Natural killer cell treated with Interleukin-12 subunit alpha and Interleukin-12 subunit beta and Interleukin-15 and Interleukin-18, amount 100 ng/mL, for 72 hours (primary cell): ENCODE results near the gene ZNF283. TPM values are rescaled to one million over a fixed set of nuclear protein-coding genes. Genes with fewer than 3 reads are reported as not detected.
"Not testable (repeated sequence)": the region's sequence is repeated elsewhere in the genome, so short reads cannot be mapped to it uniquely, and the experiment has no call there.

ENCODE experiments used
- ATAC-seq, 2 donors: fragments of 150-1000 bp; cut with Tn5 transposase in 1 of 2; sonication (Bioruptor Pico), chemical (Tn5 transposase) in 1 of 2; 2 replicates each; pipeline ENCODE4 v1.10.0; 2021
- DNase-seq: peaks from one replicate; pipeline ENCODE4 v3.0.0; 2022; ENCODE audit warnings: low spot score
- H3K27ac Mint-ChIP-seq, 2 donors: 1 replicate in 1 of 2; 2 replicates in 1 of 2; pipeline ENCODE4 v1.8.0; 2022; ENCODE audit warnings: mixed read lengths in 2 of 2, mild to moderate bottlenecking in 1 of 2, moderate library complexity in 1 of 2
- H3K27me3 Mint-ChIP-seq, 2 donors: 1 replicate in 1 of 2; 2 replicates in 1 of 2; pipeline ENCODE4 v1.8.0; 2022; ENCODE audit warnings: mixed read lengths in 2 of 2
- H3K36me3 Mint-ChIP-seq: one replicate; pipeline ENCODE4 v1.8.0; 2022; ENCODE audit warnings: mixed read lengths
- H3K4me1 Mint-ChIP-seq, 2 donors: 1 replicate in 1 of 2; 2 replicates in 1 of 2; pipeline ENCODE4 v1.8.0; 2022; ENCODE audit warnings: low read depth in 2 of 2, mixed read lengths in 2 of 2, mild to moderate bottlenecking in 1 of 2
- H3K4me3 Mint-ChIP-seq: one replicate; pipeline ENCODE4 v1.8.0; 2022; ENCODE audit warnings: mixed read lengths
- H3K9me3 Mint-ChIP-seq: 2 replicates; pipeline ENCODE4 v1.8.0; 2022; ENCODE audit warnings: mixed read lengths
- total RNA-seq, 2 donors: library from RNA; stranded (reverse); gene quantifications; one replicate each; pipeline ENCODE4 v1.2.3, GENCODE V29; 2022

Gene ZNF283
- total RNA-seq, 2 donors from 2014 or later, result 7.2 to 8.3 TPM

DNA sequence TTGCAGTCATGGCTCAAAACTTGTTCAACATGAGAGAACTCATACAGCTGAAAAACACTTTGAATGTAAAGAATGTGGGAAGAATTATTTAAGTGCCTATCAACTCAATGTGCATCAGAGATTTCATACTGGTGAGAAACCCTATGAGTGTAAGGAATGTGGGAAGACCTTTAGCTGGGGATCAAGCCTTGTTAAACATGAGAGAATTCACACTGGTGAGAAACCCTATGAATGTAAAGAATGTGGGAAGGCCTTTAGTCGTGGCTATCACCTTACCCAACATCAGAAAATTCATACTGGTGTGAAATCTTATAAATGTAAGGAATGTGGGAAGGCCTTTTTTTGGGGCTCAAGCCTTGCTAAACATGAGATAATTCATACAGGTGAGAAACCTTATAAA lies 20.1 kb downstream of the ZNF283 start:
- peaks cover 20% of the 10 kb centered on the region for H3K9me3 Mint-ChIP-seq
- DNase-seq (no peak), ATAC-seq (no peak)
- no peak overlapping the region for H3K4me3 Mint-ChIP-seq
- H3K27me3 Mint-ChIP-seq, result no peaks in the 10 kb centered on the region
- H3K27ac Mint-ChIP-seq, result no peak overlapping the region
- peaks cover 51% of the 10 kb centered on the region for H3K36me3 Mint-ChIP-seq
- H3K4me1 Mint-ChIP-seq, result no peaks in the 10 kb centered on the region

DNA sequence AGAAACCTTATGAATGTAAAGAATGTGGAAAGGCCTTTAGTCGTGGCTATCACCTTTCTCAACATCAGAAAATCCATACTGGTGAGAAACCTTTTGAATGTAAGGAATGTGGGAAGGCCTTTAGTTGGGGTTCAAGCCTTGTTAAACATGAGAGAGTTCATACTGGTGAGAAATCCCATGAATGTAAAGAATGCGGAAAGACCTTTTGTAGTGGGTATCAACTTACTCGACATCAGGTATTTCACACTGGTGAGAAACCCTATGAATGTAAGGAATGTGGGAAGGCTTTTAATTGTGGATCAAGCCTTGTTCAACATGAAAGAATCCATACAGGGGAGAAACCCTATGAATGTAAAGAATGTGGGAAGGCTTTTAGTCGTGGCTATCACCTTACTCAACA lies 20.8 kb downstream of the ZNF283 start:
- peaks cover 21% of the 10 kb centered on the region for H3K9me3 Mint-ChIP-seq
- H3K36me3 Mint-ChIP-seq, result peaks cover 54% of the 10 kb centered on the region
- no peaks in the 10 kb centered on the region for H3K4me1 Mint-ChIP-seq
- DNase-seq (no peak), ATAC-seq (no peak)
- no peak overlapping the region for H3K27ac Mint-ChIP-seq
- no peak overlapping the region for H3K4me3 Mint-ChIP-seq
- H3K27me3 Mint-ChIP-seq, result no peaks in the 10 kb centered on the region

DNA sequence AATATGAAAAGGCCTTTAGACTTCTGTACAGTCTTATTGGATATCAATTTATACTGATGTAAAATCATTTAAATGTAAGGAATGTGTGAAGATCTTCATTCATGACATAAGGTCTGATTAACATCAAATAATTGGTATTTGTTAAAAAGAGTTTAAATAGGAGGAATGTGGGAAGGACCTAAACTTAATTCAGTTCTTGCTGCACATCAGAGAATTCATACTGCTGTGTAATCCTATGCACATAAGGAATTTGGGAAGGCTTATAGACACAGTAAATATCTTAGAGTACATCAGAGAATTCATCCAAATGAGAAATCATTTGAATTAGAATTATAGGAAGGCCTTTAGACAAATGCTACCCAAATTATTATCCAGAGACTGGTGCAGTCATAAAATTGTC lies 21.7 kb downstream of the ZNF283 start:
- no peak overlapping the region for H3K4me3 Mint-ChIP-seq
- peaks cover 21% of the 10 kb centered on the region for H3K9me3 Mint-ChIP-seq
- ATAC-seq (no peak), DNase-seq (no peak)
- H3K4me1 Mint-ChIP-seq, result no peaks in the 10 kb centered on the region
- H3K36me3 Mint-ChIP-seq, result peaks cover 54% of the 10 kb centered on the region
- H3K27me3 Mint-ChIP-seq, result no peaks in the 10 kb centered on the region
- H3K27ac Mint-ChIP-seq, result no peak overlapping the region

DNA sequence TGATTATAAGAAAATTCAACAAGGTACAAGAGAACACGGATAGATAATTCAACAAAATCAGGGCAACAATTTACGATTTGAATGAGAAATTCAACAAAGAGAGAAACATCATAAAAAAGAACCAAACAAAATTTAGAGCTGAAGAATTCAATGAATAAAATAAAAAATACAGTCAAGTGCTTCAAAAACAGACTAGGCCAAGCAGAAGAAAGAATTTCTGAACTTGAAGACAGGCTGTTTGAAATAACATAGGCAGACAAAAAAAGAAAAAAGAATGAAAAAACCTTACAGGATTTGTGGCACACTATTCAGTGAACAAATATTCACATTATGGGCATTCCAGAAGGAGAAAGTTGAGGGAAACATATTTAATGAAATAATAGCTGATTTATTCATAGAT lies 31.1 kb downstream of the ZNF283 start:
- DNase-seq, result no peak
- Mint-ChIP-seq H3K27ac (no peak overlapping the region), H3K4me3 (no peak overlapping the region), H3K36me3 (peaks cover 56% of the 10 kb centered on the region), H3K27me3 (no peaks in the 10 kb centered on the region), H3K4me1 (no peaks in the 10 kb centered on the region), H3K9me3 (peaks cover 25% of the 10 kb centered on the region)
- no peak for ATAC-seq

DNA sequence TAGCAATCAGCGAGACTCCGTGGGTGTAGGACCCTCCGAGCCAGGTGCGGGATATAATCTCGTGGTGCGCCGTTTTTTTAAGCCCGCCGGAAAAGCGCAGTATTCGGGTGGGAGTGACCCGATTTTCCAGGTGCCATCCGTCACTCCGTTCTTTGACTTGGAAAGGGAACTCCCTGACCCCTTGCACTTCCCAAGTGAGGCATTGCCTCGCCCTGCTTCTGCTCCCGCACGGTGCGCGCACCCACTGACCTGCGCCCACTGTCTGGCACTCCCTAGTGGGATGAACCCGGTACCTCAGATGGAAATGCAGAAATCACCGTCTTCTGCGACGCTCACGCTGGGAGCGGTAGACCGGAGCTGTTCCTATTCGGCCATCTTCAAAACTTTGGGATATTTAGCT lies 39.8 kb downstream of the ZNF283 start:
- H3K36me3 Mint-ChIP-seq, result peaks cover 18% of the 10 kb centered on the region
- not testable (repeated sequence) for H3K27me3 Mint-ChIP-seq, H3K4me1 Mint-ChIP-seq, DNase-seq, H3K9me3 Mint-ChIP-seq, H3K4me3 Mint-ChIP-seq, H3K27ac Mint-ChIP-seq, ATAC-seq

DNA sequence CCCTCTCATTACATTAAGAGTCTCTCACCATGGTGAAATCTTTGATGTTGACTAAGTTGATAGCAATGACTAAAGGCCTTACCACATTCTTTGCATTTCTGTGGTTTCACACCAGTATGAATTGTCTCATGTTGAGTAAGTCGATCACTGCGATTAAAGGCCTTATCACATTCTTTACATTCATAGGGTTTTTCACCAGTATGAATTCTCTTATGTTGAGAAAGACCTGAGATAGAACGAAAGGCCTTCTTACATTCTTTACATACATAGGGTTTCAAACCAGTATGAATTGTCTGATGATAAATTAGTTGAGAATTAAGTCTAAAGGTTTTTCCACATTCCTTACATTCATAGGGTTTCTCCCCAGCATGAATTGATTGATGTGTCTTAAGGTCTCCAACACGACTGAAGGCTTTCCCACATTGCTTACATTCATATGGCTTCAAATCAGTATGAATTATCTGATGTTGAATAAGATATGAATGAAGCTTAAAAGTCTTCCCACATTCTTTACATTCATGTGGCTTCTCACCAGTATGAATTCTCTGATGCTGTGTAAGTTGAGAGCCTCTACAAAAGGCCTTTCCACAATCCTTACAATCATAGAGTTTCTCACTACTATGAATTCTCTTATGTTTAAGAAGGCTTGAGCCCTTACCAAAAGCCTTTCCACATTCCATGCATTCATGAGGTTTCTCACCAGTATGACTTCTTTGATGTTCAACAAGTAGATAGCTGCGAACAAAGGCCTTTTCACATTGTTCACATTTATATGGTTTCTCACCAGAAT lies 45.6 kb downstream of the ZNF283 start:
- Mint-ChIP-seq H3K27ac (no peak overlapping the region), H3K36me3 (peaks cover 39% of the 10 kb centered on the region), H3K4me3 (no peak overlapping the region), H3K27me3 (no peaks in the 10 kb centered on the region), H3K9me3 (peaks cover 26% of the 10 kb centered on the region), H3K4me1 (no peaks in the 10 kb centered on the region)
- DNase-seq (no peak), ATAC-seq (no peak)

DNA sequence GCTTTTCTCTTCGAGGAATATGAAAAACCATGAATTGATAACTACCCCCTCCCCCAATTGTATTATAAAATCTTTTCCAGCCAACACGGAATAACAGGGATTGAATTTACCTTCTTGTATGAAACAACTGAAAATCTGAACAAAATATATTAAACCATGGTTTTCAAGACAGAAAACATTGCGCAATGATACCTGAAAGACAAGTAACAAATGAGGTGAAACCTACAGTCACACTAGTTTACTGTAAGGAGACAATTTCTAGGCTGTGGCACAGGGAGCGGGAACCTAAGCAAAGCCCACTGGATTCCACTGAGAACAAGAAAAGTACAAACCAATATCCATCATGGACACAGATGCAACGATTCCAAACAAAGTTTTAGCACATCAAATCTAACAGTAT lies 53.4 kb downstream of the ZNF283 start:
- no peak for ATAC-seq
- no peak for DNase-seq
- H3K27me3 Mint-ChIP-seq, result no peaks in the 10 kb centered on the region
- H3K36me3 Mint-ChIP-seq, result peaks cover 58% of the 10 kb centered on the region
- H3K4me3 Mint-ChIP-seq, result no peak overlapping the region
- peaks cover 37% of the 10 kb centered on the region for H3K9me3 Mint-ChIP-seq
- no peak overlapping the region for H3K27ac Mint-ChIP-seq
- no peaks in the 10 kb centered on the region for H3K4me1 Mint-ChIP-seq

DNA sequence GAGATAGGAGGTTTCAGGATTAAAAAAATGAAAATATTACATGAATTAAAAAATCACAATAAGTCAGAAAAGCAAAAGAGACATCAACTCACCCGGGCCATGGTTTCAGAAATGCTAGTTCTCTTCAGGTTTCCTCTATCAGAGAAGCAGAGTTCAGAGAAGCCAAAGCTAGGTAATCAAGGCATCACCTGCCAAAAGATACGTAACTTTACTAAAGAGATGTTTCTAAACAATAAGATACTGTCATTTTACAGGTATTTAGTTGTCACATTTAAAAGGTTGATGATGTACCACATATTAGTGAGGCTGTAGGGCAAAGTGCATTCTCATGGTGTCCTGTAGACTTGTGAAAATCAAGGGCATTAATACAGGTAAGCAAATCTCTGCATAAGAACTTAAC lies 56.7 kb downstream of the ZNF283 start, which contains the start of gene ZNF404:
ZNF404 (minus strand) TSS at position 101 of the 400 bp plus-strand sequence.
- no peak within 1 kb of the TSS for H3K4me3 Mint-ChIP-seq
- peaks cover 52% of the 10 kb centered on the region for H3K36me3 Mint-ChIP-seq
- H3K27me3 Mint-ChIP-seq, result no peaks in the 10 kb centered on the region
- H3K27ac Mint-ChIP-seq, result no peak within 1 kb of the TSS
- ATAC-seq, result no peak
- peaks cover 36% of the 10 kb centered on the region for H3K9me3 Mint-ChIP-seq
- no peaks in the 10 kb centered on the region for H3K4me1 Mint-ChIP-seq
- no peak for DNase-seq

DNA sequence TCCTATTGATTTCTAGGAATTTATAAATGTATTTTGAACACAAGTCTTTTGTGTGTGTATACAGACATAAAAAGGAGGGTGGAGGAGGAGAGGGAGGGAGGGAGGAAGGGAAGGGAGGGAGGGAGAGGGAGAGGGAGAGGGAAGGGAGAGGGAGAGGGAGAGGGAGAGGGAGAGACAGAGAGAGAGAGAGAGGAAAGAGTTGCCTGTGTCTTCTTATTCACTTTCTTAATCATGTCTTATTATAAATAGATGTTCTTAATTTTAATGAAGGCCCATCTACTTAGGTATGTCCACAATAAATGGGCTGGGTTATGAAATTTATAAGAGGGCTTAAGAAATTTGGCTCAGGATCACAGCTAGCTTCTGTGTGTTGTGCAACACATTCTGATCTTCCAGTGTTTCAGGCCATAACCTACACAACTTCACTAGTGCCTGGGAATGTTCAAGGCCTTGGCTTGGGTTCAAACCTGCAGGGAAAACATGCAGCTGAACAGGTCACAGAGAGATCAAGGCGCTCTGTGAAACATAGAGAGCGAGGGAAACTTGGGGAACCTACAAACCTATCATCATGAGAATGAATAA lies 68.7 kb downstream of the ZNF283 start:
- H3K36me3 Mint-ChIP-seq, result peaks cover 44% of the 10 kb centered on the region
- no peaks in the 10 kb centered on the region for H3K27me3 Mint-ChIP-seq
- ATAC-seq (no peak), DNase-seq (no peak)
- H3K4me3 Mint-ChIP-seq, result no peak overlapping the region
- no peak overlapping the region for H3K27ac Mint-ChIP-seq
- H3K9me3 Mint-ChIP-seq, result peaks cover 17% of the 10 kb centered on the region
- no peaks in the 10 kb centered on the region for H3K4me1 Mint-ChIP-seq

Other genes with a start within 250 kb of the ZNF283 start
- gene IRGQ, start 231.2 kb upstream of the ZNF283 start, total RNA-seq, result 10 to 100 TPM; 36.8 to 42.6 TPM
- 10 to 100 TPM; 19.5 to 22.3 TPM for gene ZNF576, start 230.7 kb upstream of the ZNF283 start, total RNA-seq
- gene SRRM5, start 215.2 kb upstream of the ZNF283 start, total RNA-seq, result 1 to 10 TPM; 1.1 to 1.8 TPM
- gene ZNF428, start 207.7 kb upstream of the ZNF283 start, total RNA-seq, result 10 to 100 TPM; 24.9 to 25.3 TPM
- under 1 TPM; 0.59 TPM for gene CADM4, start 187.5 kb upstream of the ZNF283 start, total RNA-seq
- 100 to 1,000 TPM in 1 of 2 donors, 10 to 100 TPM in 1; 83.6 to 172 TPM for gene PLAUR, start 157.2 kb upstream of the ZNF283 start, total RNA-seq
- gene IRGC, start 111.2 kb upstream of the ZNF283 start, total RNA-seq, result not detected
- 100 to 1,000 TPM in 1 of 2 donors, 10 to 100 TPM in 1; 89.4 to 103 TPM for gene SMG9, start 72.4 kb upstream of the ZNF283 start, total RNA-seq
- gene KCNN4, start 46.3 kb upstream of the ZNF283 start, total RNA-seq, result 100 to 1,000 TPM in 1 of 2 donors, 10 to 100 TPM in 1; 99.4 to 107 TPM
- gene LYPD5, start 24.9 kb upstream of the ZNF283 start, total RNA-seq, result under 1 TPM in 1 of 2 donors, not detected in 1; 0.29 TPM
- 1 to 10 TPM in 1 of 2 donors, under 1 TPM in 1; 0.81 to 1.1 TPM for gene ZNF404, start 56.6 kb downstream of the ZNF283 start, total RNA-seq
- 10 to 100 TPM; 15.1 to 15.6 TPM for gene ZNF45, start 108.0 kb downstream of the ZNF283 start, total RNA-seq
- gene ZNF221, start 123.9 kb downstream of the ZNF283 start, total RNA-seq, result 1 to 10 TPM; 3.7 to 5.1 TPM
- gene ZNF155, start 156.9 kb downstream of the ZNF283 start, total RNA-seq, result 1 to 10 TPM; 6.3 to 7.4 TPM
- 10 to 100 TPM in 1 of 2 donors, 1 to 10 TPM in 1; 6.6 to 11.7 TPM for gene ZNF230, start 175.6 kb downstream of the ZNF283 start, total RNA-seq
- 1 to 10 TPM; 2.2 to 4.8 TPM for gene ZNF222, start 198.1 kb downstream of the ZNF283 start, total RNA-seq
- gene ZNF223, start 224.7 kb downstream of the ZNF283 start, total RNA-seq, result 1 to 10 TPM in 1 of 2 donors, under 1 TPM in 1; 0.67 to 2.5 TPM
- gene ZNF284, start 244.8 kb downstream of the ZNF283 start, total RNA-seq, result 1 to 10 TPM; 1.6 to 1.8 TPM